Endothelial cell (in vitro differentiated cells): ENCODE measurements around the gene BEAN1. TPM values are rescaled to one million over a fixed set of nuclear protein-coding genes. Genes with fewer than 3 reads are reported as not detected.

Experiments
- DNase-seq: peaks from one replicate; pipeline ENCODE4 v3.0.0; 2021; ENCODE audit warnings: low spot score
- H3K27ac Mint-ChIP-seq: one replicate; pipeline ENCODE4 v1.8.0; 2021; ENCODE audit warnings: mixed read lengths, inconsistent platforms; ENCODE audit not compliant: unreplicated experiment
- H3K27me3 Mint-ChIP-seq: one replicate; pipeline ENCODE4 v1.8.0; 2021; ENCODE audit warnings: mild to moderate bottlenecking, moderate library complexity, mixed read lengths, inconsistent platforms; ENCODE audit not compliant: unreplicated experiment
- H3K36me3 Mint-ChIP-seq: one replicate; pipeline ENCODE4 v1.8.0; 2021; ENCODE audit warnings: mild to moderate bottlenecking, low read depth, mixed read lengths, inconsistent platforms; ENCODE audit not compliant: unreplicated experiment
- H3K4me1 Mint-ChIP-seq: one replicate; pipeline ENCODE4 v1.8.0; 2021; ENCODE audit warnings: mild to moderate bottlenecking, mixed read lengths, inconsistent platforms; ENCODE audit not compliant: unreplicated experiment
- H3K4me3 Mint-ChIP-seq: one replicate; pipeline ENCODE4 v1.8.0; 2021; ENCODE audit warnings: mild to moderate bottlenecking, mixed read lengths, inconsistent platforms; ENCODE audit not compliant: unreplicated experiment
- H3K9me3 Mint-ChIP-seq: one replicate; pipeline ENCODE4 v1.8.0; 2021; ENCODE audit warnings: mixed read lengths, inconsistent platforms; ENCODE audit not compliant: unreplicated experiment
- total RNA-seq: library from RNA; stranded (reverse); fragmentation: NEBNext Ultra II Directional; extraction: Animal tissue kit (Norgen Biotek cat#: 25700); gene quantifications from one replicate; pipeline ENCODE4 v1.2.1, GENCODE V29; 2021; ENCODE audit not compliant: unreplicated experiment
- TF ChIP-seq, protein P1 (sequence below): fragments of 200-600 bp; sonication (generic); IDR thresholded peaks from one replicate; pipeline ENCODE4 v1.5.0; 2021; ENCODE audit warnings: antibody characterized with exemption; ENCODE audit not compliant: unreplicated experiment

BEAN1 gene
- total RNA-seq, 1 donor from 2014 or later, result 0.49 TPM

DNA sequence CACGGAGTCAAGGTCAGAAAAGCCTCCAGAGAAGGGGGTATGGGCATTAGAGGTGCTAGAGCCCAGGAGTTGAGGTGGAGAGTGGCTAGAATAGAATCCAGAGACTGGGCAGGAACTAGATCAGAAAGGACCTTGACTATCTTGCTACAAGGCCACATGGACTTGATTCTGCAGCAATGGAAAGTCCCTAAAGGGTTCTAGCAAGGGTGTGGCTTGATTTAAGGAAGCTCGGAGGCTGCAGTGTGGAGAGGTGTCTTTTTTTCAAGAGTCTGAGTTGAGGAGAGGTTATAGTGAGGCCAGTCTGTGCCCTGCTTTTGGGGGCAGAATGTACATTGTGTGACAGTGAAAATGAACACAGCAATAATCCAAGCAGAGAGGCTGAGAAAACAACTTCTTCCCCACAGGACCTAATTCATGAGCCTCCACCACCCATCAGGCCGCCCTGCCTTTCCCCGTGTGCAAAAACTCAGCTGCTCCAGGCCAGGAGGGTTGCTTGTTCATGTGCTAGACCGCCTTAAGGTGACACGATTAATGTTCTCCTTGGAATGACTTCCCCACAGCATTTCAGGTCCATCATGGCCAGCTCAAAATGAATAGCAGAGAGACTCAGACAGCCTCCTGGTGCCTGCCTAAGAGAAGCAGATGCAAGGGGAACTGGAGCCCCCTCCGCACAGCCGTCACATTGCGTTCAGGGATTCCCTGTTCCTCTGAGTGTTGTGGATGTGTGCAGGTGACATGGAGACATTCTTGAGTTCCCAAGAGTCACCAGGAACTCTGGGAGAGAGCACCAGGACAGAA lies 8.7 kb upstream of the BEAN1 start:
- H3K9me3 Mint-ChIP-seq, result no peaks in the 10 kb centered on the region
- no peak for DNase-seq
- TF ChIP-seq, protein P1, sequence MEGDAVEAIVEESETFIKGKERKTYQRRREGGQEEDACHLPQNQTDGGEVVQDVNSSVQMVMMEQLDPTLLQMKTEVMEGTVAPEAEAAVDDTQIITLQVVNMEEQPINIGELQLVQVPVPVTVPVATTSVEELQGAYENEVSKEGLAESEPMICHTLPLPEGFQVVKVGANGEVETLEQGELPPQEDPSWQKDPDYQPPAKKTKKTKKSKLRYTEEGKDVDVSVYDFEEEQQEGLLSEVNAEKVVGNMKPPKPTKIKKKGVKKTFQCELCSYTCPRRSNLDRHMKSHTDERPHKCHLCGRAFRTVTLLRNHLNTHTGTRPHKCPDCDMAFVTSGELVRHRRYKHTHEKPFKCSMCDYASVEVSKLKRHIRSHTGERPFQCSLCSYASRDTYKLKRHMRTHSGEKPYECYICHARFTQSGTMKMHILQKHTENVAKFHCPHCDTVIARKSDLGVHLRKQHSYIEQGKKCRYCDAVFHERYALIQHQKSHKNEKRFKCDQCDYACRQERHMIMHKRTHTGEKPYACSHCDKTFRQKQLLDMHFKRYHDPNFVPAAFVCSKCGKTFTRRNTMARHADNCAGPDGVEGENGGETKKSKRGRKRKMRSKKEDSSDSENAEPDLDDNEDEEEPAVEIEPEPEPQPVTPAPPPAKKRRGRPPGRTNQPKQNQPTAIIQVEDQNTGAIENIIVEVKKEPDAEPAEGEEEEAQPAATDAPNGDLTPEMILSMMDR, result no peak
- no peak overlapping the region for H3K27ac Mint-ChIP-seq
- no peak overlapping the region for H3K4me3 Mint-ChIP-seq
- H3K36me3 Mint-ChIP-seq, result peaks cover 11% of the 10 kb centered on the region
- H3K27me3 Mint-ChIP-seq, result peaks cover 14% of the 10 kb centered on the region
- no peaks in the 10 kb centered on the region for H3K4me1 Mint-ChIP-seq

DNA sequence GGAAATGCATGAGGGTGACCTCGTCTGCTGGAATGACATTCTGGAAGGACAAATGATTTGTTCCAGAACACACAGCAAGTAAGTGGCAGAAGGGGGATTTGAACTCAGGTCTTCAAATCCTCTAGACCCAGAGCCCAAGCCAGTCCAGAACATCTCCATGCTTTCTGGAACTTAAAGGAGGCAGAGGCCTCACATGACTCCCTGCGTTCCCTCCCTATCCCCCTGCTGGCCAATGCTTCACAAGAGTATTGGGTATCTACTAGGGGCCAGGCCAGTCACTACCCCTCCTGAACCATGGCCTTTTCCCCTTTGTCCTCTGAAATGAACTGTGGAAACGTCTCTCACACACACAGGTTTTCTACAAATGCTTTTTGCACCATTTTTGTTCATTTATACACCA lies 7.6 kb upstream of the BEAN1 start:
- no peaks in the 10 kb centered on the region for H3K9me3 Mint-ChIP-seq
- peaks cover 11% of the 10 kb centered on the region for H3K36me3 Mint-ChIP-seq
- H3K4me1 Mint-ChIP-seq, result no peaks in the 10 kb centered on the region
- peaks cover 14% of the 10 kb centered on the region for H3K27me3 Mint-ChIP-seq
- TF ChIP-seq, protein P1, result no peak
- no peak for DNase-seq
- no peak overlapping the region for H3K4me3 Mint-ChIP-seq
- H3K27ac Mint-ChIP-seq, result no peak overlapping the region

GRCh38 chr16:66420396-66420795 lies 6.7 kb upstream of the BEAN1 start:
- TF ChIP-seq, protein P1, result no peak
- no peak overlapping the region for H3K4me3 Mint-ChIP-seq
- peaks cover 11% of the 10 kb centered on the region for H3K36me3 Mint-ChIP-seq
- peaks cover 2% of the 10 kb centered on the region for H3K4me1 Mint-ChIP-seq
- DNase-seq, result no peak
- no peak overlapping the region for H3K27ac Mint-ChIP-seq
- peaks cover 18% of the 10 kb centered on the region for H3K27me3 Mint-ChIP-seq
- H3K9me3 Mint-ChIP-seq, result no peaks in the 10 kb centered on the region

GRCh38 chr16:66421891-66422290 lies 5.2 kb upstream of the BEAN1 start:
- no peak overlapping the region for H3K4me3 Mint-ChIP-seq
- H3K36me3 Mint-ChIP-seq, result peaks cover 7% of the 10 kb centered on the region

GRCh38 chr16:66422366-66422765 lies 4.7 kb upstream of the BEAN1 start:
- TF ChIP-seq, protein P1, result no peak
- peaks cover 2% of the 10 kb centered on the region for H3K4me1 Mint-ChIP-seq
- no peak overlapping the region for H3K27ac Mint-ChIP-seq
- H3K9me3 Mint-ChIP-seq, result no peaks in the 10 kb centered on the region
- DNase-seq, result no peak
- H3K36me3 Mint-ChIP-seq, result peaks cover 3% of the 10 kb centered on the region
- no peak overlapping the region for H3K4me3 Mint-ChIP-seq
- peaks cover 21% of the 10 kb centered on the region for H3K27me3 Mint-ChIP-seq

More at GRCh38 chr16:66421891-66422290, 5.2 kb upstream of the BEAN1 start:
- TF ChIP-seq, protein P1, result no peak
- H3K4me1 Mint-ChIP-seq, result peaks cover 2% of the 10 kb centered on the region
- H3K9me3 Mint-ChIP-seq, result no peaks in the 10 kb centered on the region
- H3K27ac Mint-ChIP-seq, result no peak overlapping the region
- DNase-seq, result no peak
- peaks cover 21% of the 10 kb centered on the region for H3K27me3 Mint-ChIP-seq
